ENCODE measurements around the gene PPFIBP2. TPM values are rescaled to one million over a fixed set of nuclear protein-coding genes. Genes with fewer than 3 reads are reported as not detected.
A peak's percentile ranks its signal among the peaks of the same experiment; 100 is the strongest.

The PPFIBP2 gene
- total and polyA plus RNA-seq, 10 of the 15 experiments (the other 5 are each of a cell fraction or from before 2014, with no cell fraction given), result 17.3 to 56.3 (median 39.2) TPM

GRCh38 chr11:7524462-7525235, 10.8 kb downstream of the PPFIBP2 start:
- H3K27me3 ChIP-seq (replicated peaks in 1 of 2; ENCODE audit: control insufficient read depth in 2 of 2, insufficient read depth in 2 of 2, low read length in 1 of 2), result no peaks in the 10 kb centered on the region
- H3K4me3 ChIP-seq, result peak overlapping the region; percentile 10; the same call in 1 of the 2 replicates
- no peak overlapping the region for H2AFZ ChIP-seq (ENCODE audit: control insufficient read depth, low read depth, low read length)
- H3K9ac ChIP-seq (ENCODE audit: control insufficient read depth, insufficient read depth, low read length), result no peak overlapping the region
- H3K9me3 ChIP-seq (replicated peaks; ENCODE audit: control insufficient read depth, insufficient read depth, low read length), result no peaks in the 10 kb centered on the region
- peaks cover 94% of the 10 kb centered on the region for H3K79me2 ChIP-seq (ENCODE audit: control insufficient read depth, insufficient read depth, low read length)
- 88% methylated on average over 6 of the region's 6 CpGs for WGBS (ENCODE audit: insufficient coverage, insufficient replicate concordance, low lambda C conversion rate, missing lambda C conversion rate)
- in situ Hi-C loops (cut with MboI) (loop anchor here (10.0 to 25.0 kb wide), 2 partner anchors 910 to 1837 kb away; partner anchors contain the start of genes TAF10, TPP1, TRIM22 and TRIM5), intact Hi-C loops (cut with micrococcal nuclease; ENCODE audit: unreplicated experiment) (loop anchor here (10.0 kb wide), 2 partner anchors 910 to 1040 kb away; partner anchors contain the start of genes ARFIP2, TAF10, TIMM10B and TPP1)
- ATAC-seq (peak; percentile 6), FAIRE-seq (no peak), DNase-seq (ENCODE audit: low read depth, low spot score) (no peak)
- ChIA-PET POLR2A (interaction anchor here (0.9 kb wide), 1 partner anchor 9 kb away, joined by 5 read pairs; no protein-coding TSS in a partner anchor), RAD21 (ENCODE audit: unreplicated experiment) (interaction anchor here (1.2 to 1.3 kb wide), 2 partner anchors 9 to 25 kb away, joined by 4 to 6 read pairs; no protein-coding TSS in a partner anchor), SMC1A (ENCODE audit: uncharacterized antibody, unreplicated experiment) (interaction anchor here (0.6 to 7.2 kb wide), 8 partner anchors 12 to 233 kb away, joined by 3 to 69 read pairs (median 4); partner anchors contain the start of gene PPFIBP2), CTCF (interaction anchor here (1.3 to 8.4 kb wide), 4 partner anchors 9 to 47 kb away, joined by 4 to 67 read pairs (median 12); partner anchors contain the start of gene PPFIBP2)
- TF ChIP-seq PAX5 (IDR thresholded peaks at IDR 0.05; ENCODE audit: borderline replicate concordance, low read depth, low read length) (peak; percentile 38; the same call in 1 of the 2 replicates), FOS (IDR thresholded peaks at IDR 0.05; ENCODE audit: borderline replicate concordance, extremely low read depth, insufficient read length) (no peak), SMARCA5 (IDR thresholded peaks at IDR 0.05) (no peak), EED (IDR thresholded peaks at IDR 0.05; ENCODE audit: low read depth) (peak; percentile 74), IKZF1 (conservative IDR thresholded peaks at IDR 0.05) (peak; percentile 40; the same call in 1 of the 2 replicates), CREB1 (IDR thresholded peaks at IDR 0.05; ENCODE audit: low read depth) (peak; percentile 44; the same call in 1 of the 2 replicates), RUNX3 (IDR thresholded peaks at IDR 0.05; ENCODE audit: low read length) (0 out of 2 replicates have a peak, but pooled peaks have one; percentile 5), IKZF2 (IDR thresholded peaks at IDR 0.05) (0 out of 4 replicates have a peak, but pooled peaks of 1 of the 2 experiments have one; percentile 27)
- H3K4me1 ChIP-seq (ENCODE audit: control insufficient read depth, insufficient read depth, low read length), result peaks cover 83% of the 10 kb centered on the region
- no TSS peak for BruUV-seq (replicated peaks)
- peak overlapping the region; percentile 100 for H3K27ac ChIP-seq (ENCODE audit: control insufficient read depth, insufficient read depth)
- H3K4me2 ChIP-seq (ENCODE audit: control insufficient read depth, insufficient read depth), result peak overlapping the region; percentile 100
- H3K36me3 ChIP-seq (ENCODE audit: control insufficient read depth in 2 of 2, insufficient read depth in 2 of 2, low read length in 1 of 2), result no peaks in the 10 kb centered on the region
- H4K20me1 ChIP-seq (ENCODE audit: control insufficient read depth, insufficient read depth), result no peaks in the 10 kb centered on the region

Data from GM12878 (cell line).